Measurements from ENCODE around the gene MMAB. TPM values are rescaled to one million over a fixed set of nuclear protein-coding genes. Genes with fewer than 3 reads are reported as not detected.

Gene MMAB
- total and polyA plus RNA-seq, 10 of the 15 experiments (the other 5 are each of a cell fraction or from before 2014, with no cell fraction given) = 10.6 to 65.3 (median 45.2) TPM

DNA sequence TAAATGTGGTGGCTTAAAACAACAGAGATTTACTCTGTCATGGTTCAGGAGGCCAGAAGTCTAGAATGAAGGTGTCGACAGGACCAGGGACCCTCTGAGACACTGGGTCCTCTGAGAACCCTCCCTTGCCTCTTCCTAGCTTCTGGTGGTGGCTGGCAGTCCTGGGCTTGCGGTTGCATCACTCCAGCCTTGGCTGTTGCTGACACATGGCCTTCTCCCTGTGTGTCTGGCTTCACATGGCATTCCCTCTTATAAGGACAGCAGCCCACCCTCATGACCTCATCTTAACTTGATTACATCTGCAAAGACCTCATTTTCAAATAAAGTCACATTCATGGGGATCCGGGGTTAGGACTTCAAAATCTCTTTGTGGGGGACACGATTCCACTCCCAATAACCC is 37.2 kb upstream of the MMAB start:
- H3K9ac ChIP-seq (ENCODE audit: control insufficient read depth, insufficient read depth, low read length) = no peak overlapping the region
- POLR2A ChIA-PET = no interaction called here
- H3K27me3 ChIP-seq (replicated peaks in 1 of 2; ENCODE audit: control insufficient read depth in 2 of 2, insufficient read depth in 2 of 2, low read length in 1 of 2) = peaks cover 4% of the 10 kb centered on the region in 2 experiments; a peak in 2 of 4 replicates
- peaks cover 3% of the 10 kb centered on the region; the same call in 1 of the 2 replicates for H4K20me1 ChIP-seq (ENCODE audit: control insufficient read depth, insufficient read depth)
- no peaks in the 10 kb centered on the region for H3K79me2 ChIP-seq (ENCODE audit: control insufficient read depth, insufficient read depth, low read length)
- RAD21 ChIA-PET (ENCODE audit: unreplicated experiment) = no interaction called here
- H3K9me3 ChIP-seq (replicated peaks; ENCODE audit: control insufficient read depth, insufficient read depth, low read length) = no peaks in the 10 kb centered on the region
- BruUV-seq (replicated peaks) = no TSS peak
- H3K4me2 ChIP-seq (ENCODE audit: control insufficient read depth, insufficient read depth) = no peak overlapping the region
- FAIRE-seq (no peak), ATAC-seq (no peak), DNase-seq (ENCODE audit: low read depth, low spot score) (no peak)
- in situ Hi-C loops (cut with MboI) = no loop called here
- H3K4me3 ChIP-seq = no peak overlapping the region
- H2AFZ ChIP-seq (ENCODE audit: control insufficient read depth, low read depth, low read length) = no peak overlapping the region
- no peaks in the 10 kb centered on the region for H3K4me1 ChIP-seq (ENCODE audit: control insufficient read depth, insufficient read depth, low read length)
- no peak overlapping the region for H3K27ac ChIP-seq (ENCODE audit: control insufficient read depth, insufficient read depth)
- SMC1A ChIA-PET (ENCODE audit: uncharacterized antibody, unreplicated experiment) = no interaction called here
- intact Hi-C loops (cut with micrococcal nuclease; ENCODE audit: unreplicated experiment) = no loop called here
- 7% methylated on average over 4 of the region's 4 CpGs for WGBS (ENCODE audit: insufficient coverage, insufficient replicate concordance, low lambda C conversion rate, missing lambda C conversion rate)
- H3K36me3 ChIP-seq (ENCODE audit: control insufficient read depth in 2 of 2, insufficient read depth in 2 of 2, low read length in 1 of 2) = no peaks in the 10 kb centered on the region
- CTCF ChIA-PET = interaction anchor here (2.6 kb wide), 1 partner anchor 13 kb away, joined by 13 read pairs; no protein-coding TSS in a partner anchor
- TF ChIP-seq NBN (IDR thresholded peaks at IDR 0.05) = no peak
- no peak for TF ChIP-seq PAX5 (IDR thresholded peaks at IDR 0.05; ENCODE audit: borderline replicate concordance, low read depth, low read length)
- TF ChIP-seq NR2C2 (IDR thresholded peaks at IDR 0.05; ENCODE audit: borderline replicate concordance, control insufficient read depth, insufficient read length, low read depth) = no peak
- TF ChIP-seq SP1 (IDR thresholded peaks at IDR 0.05; ENCODE audit: low read depth, low read length) = no peak
- TF ChIP-seq STAT3 (IDR thresholded peaks at IDR 0.05; ENCODE audit: low read depth, low read length) = no peak
- TF ChIP-seq, protein P1, sequence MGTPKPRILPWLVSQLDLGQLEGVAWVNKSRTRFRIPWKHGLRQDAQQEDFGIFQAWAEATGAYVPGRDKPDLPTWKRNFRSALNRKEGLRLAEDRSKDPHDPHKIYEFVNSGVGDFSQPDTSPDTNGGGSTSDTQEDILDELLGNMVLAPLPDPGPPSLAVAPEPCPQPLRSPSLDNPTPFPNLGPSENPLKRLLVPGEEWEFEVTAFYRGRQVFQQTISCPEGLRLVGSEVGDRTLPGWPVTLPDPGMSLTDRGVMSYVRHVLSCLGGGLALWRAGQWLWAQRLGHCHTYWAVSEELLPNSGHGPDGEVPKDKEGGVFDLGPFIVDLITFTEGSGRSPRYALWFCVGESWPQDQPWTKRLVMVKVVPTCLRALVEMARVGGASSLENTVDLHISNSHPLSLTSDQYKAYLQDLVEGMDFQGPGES (IDR thresholded peaks at IDR 0.05) = no peak

DNA sequence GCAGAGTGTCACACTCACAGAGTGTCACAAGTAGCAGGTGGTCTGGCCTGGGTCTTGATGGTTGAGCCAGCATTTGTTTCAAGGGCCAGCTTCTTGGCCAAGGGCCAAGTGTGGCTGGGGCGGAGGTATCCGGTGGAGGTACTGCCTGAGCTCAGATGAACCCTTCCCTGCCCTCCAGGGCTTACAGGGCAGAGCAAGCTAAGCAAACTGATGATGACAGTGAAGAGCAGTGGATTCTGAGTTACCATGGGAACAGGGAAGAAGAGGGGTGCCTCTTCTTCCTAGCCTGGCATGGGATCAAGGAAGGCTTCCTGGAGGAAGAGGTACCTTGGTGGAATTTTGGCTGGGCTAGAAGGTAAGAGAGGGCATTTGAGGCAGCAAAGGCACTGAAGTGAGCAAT is 36.0 kb upstream of the MMAB start:
- DNase-seq (ENCODE audit: low read depth, low spot score) (no peak), ATAC-seq (no peak), FAIRE-seq (no peak)
- CTCF ChIA-PET = no interaction called here
- SMC1A ChIA-PET (ENCODE audit: uncharacterized antibody, unreplicated experiment) = interaction anchor here (1.3 kb wide), 1 partner anchor 68 kb away, joined by 3 read pairs; no protein-coding TSS in a partner anchor
- RAD21 ChIA-PET (ENCODE audit: unreplicated experiment) = no interaction called here
- H3K27ac ChIP-seq (ENCODE audit: control insufficient read depth, insufficient read depth) = no peak overlapping the region
- POLR2A ChIA-PET = interaction anchor here (0.6 kb wide), 1 partner anchor 156 kb away, joined by 3 read pairs; no protein-coding TSS in a partner anchor
- BruUV-seq (replicated peaks) = no TSS peak
- no peak overlapping the region for H3K9ac ChIP-seq (ENCODE audit: control insufficient read depth, insufficient read depth, low read length)
- WGBS (ENCODE audit: insufficient coverage, insufficient replicate concordance, low lambda C conversion rate, missing lambda C conversion rate) = 37% methylated on average over 2 of the region's 2 CpGs
- no peak overlapping the region for H3K4me3 ChIP-seq
- intact Hi-C loops (cut with micrococcal nuclease; ENCODE audit: unreplicated experiment) (no loop called here), in situ Hi-C loops (cut with MboI) (no loop called here)
- H2AFZ ChIP-seq (ENCODE audit: control insufficient read depth, low read depth, low read length) = no peak overlapping the region
- H3K27me3 ChIP-seq (replicated peaks in 1 of 2; ENCODE audit: control insufficient read depth in 2 of 2, insufficient read depth in 2 of 2, low read length in 1 of 2) = peaks cover 4% of the 10 kb centered on the region in 2 experiments; a peak in 2 of 4 replicates
- H4K20me1 ChIP-seq (ENCODE audit: control insufficient read depth, insufficient read depth) = peaks cover 3% of the 10 kb centered on the region; the same call in 1 of the 2 replicates
- no peaks in the 10 kb centered on the region for H3K36me3 ChIP-seq (ENCODE audit: control insufficient read depth in 2 of 2, insufficient read depth in 2 of 2, low read length in 1 of 2)
- no peak overlapping the region for H3K4me2 ChIP-seq (ENCODE audit: control insufficient read depth, insufficient read depth)
- no peaks in the 10 kb centered on the region for H3K79me2 ChIP-seq (ENCODE audit: control insufficient read depth, insufficient read depth, low read length)
- H3K9me3 ChIP-seq (replicated peaks; ENCODE audit: control insufficient read depth, insufficient read depth, low read length) = no peaks in the 10 kb centered on the region
- H3K4me1 ChIP-seq (ENCODE audit: control insufficient read depth, insufficient read depth, low read length) = no peaks in the 10 kb centered on the region
- TF ChIP-seq TCF7 (IDR thresholded peaks at IDR 0.05; ENCODE audit: borderline replicate concordance) (no peak), NBN (IDR thresholded peaks at IDR 0.05) (no peak), HDAC6 (IDR thresholded peaks at IDR 0.05; ENCODE audit: unreplicated experiment) (no peak), ESRRA (IDR thresholded peaks at IDR 0.05; ENCODE audit: low read length) (no peak), BMI1 (IDR thresholded peaks at IDR 0.05; ENCODE audit: borderline replicate concordance) (no peak), FOXM1 (IDR thresholded peaks at IDR 0.05; ENCODE audit: low read depth, low read length) (no peak), BRCA1 (IDR thresholded peaks at IDR 0.05; ENCODE audit: low read depth, low read length) (no peak), ZNF24 (IDR thresholded peaks at IDR 0.05) (no peak), SUPT20H (IDR thresholded peaks at IDR 0.05; ENCODE audit: borderline replicate concordance, control insufficient read depth, low read depth, low read length) (no peak), FOXK2 (IDR thresholded peaks at IDR 0.05) (no peak), MYB (IDR thresholded peaks at IDR 0.05; ENCODE audit: borderline replicate concordance, low read depth, low read length) (no peak), MXI1 (IDR thresholded peaks at IDR 0.05; ENCODE audit: low read depth, low read length) (no peak), RB1 (IDR thresholded peaks at IDR 0.05; ENCODE audit: borderline replicate concordance) (no peak), STAT3 (IDR thresholded peaks at IDR 0.05; ENCODE audit: low read depth, low read length) (no peak)
- TF ChIP-seq, protein P2, sequence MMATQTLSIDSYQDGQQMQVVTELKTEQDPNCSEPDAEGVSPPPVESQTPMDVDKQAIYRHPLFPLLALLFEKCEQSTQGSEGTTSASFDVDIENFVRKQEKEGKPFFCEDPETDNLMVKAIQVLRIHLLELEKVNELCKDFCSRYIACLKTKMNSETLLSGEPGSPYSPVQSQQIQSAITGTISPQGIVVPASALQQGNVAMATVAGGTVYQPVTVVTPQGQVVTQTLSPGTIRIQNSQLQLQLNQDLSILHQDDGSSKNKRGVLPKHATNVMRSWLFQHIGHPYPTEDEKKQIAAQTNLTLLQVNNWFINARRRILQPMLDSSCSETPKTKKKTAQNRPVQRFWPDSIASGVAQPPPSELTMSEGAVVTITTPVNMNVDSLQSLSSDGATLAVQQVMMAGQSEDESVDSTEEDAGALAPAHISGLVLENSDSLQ (IDR thresholded peaks at IDR 0.05) = no peak

Measured in GM12878 (cell line).